ENCODE data around the gene CLASP1. TPM values are rescaled to one million over a fixed set of nuclear protein-coding genes. Genes with fewer than 3 reads are reported as not detected.

The CLASP1 gene
- total and polyA plus RNA-seq, 2 experiments from 2014 or later, result 20.1 to 45.9 TPM

DNA sequence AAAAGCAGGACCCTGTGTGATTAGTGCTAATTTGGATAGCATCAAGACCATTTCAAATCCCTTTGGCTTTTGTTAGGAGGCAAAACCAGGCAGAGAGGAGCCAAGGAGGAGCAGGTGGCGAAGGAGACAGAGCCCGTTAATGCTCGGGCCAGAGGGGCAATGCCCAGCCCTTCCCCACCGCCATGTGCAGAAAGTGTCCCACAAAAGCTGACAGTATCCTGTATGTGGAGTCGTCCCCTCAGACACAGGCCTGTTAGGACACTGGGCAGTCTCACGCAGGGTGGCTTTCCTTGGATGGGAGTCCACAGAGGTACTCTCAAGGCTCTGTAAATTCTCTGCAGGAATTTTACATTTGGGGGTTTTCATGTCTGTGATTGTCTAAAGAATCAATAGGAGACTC, 319.5 kb downstream of the CLASP1 start:
- Histone ChIP-seq H3K9me3 (ENCODE audit: low read depth) (no peaks in the 10 kb centered on the region), H3K4me3 (no peak overlapping the region), H3K4me2 (no peak overlapping the region), H3K27me3 (no peaks in the 10 kb centered on the region), H3K79me2 (no peaks in the 10 kb centered on the region), H2AFZ (no peak overlapping the region), H3K36me3 (replicated peaks; ENCODE audit: insufficient read depth, low read depth) (no peaks in the 10 kb centered on the region), H3K9me2 (replicated peaks; ENCODE audit: insufficient read depth) (no peaks in the 10 kb centered on the region), H4K20me1 (ENCODE audit: insufficient read depth, poor library complexity, severe bottlenecking) (no peaks in the 10 kb centered on the region), H3K4me1 (ENCODE audit: insufficient read depth) (no peaks in the 10 kb centered on the region), H3K27ac (no peak overlapping the region)
- WGBS (ENCODE audit: low lambda C conversion rate, missing lambda C conversion rate), result 90% methylated on average over 6 of the region's 6 CpGs
- TF ChIP-seq, protein P1, sequence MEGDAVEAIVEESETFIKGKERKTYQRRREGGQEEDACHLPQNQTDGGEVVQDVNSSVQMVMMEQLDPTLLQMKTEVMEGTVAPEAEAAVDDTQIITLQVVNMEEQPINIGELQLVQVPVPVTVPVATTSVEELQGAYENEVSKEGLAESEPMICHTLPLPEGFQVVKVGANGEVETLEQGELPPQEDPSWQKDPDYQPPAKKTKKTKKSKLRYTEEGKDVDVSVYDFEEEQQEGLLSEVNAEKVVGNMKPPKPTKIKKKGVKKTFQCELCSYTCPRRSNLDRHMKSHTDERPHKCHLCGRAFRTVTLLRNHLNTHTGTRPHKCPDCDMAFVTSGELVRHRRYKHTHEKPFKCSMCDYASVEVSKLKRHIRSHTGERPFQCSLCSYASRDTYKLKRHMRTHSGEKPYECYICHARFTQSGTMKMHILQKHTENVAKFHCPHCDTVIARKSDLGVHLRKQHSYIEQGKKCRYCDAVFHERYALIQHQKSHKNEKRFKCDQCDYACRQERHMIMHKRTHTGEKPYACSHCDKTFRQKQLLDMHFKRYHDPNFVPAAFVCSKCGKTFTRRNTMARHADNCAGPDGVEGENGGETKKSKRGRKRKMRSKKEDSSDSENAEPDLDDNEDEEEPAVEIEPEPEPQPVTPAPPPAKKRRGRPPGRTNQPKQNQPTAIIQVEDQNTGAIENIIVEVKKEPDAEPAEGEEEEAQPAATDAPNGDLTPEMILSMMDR (IDR thresholded peaks at IDR 0.05; ENCODE audit: poor library complexity), result no peak
- TF ChIP-seq EZH2 (IDR thresholded peaks at IDR 0.05; ENCODE audit: borderline replicate concordance) (no peak), EZH2phosphoT487 (IDR thresholded peaks at IDR 0.05; ENCODE audit: low read depth, severe bottlenecking, unreplicated experiment) (no peak)
- no peak for DNase-seq (ENCODE audit: low spot score)

DNA sequence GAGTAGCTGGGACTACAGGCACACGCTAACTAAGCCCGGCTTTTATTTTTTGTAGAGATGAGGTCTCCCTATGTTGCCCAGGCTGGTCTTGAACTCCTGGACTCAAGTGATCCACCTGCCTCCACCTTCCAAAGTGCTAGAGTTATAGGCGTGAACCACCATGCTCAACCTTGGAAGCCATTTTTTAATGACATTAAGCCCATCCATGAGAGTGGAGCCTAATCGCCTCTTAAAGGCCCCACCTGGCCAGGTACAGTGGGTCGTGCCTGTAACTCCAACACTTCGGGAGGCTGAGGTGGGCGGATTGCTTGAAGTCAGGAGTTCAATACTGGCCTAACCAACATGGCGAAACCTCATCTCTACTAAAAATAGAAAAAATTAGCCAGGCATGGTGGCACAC, 322.6 kb downstream of the CLASP1 start:
- Histone ChIP-seq H3K9me3 (ENCODE audit: low read depth) (no peaks in the 10 kb centered on the region), H3K9me2 (replicated peaks; ENCODE audit: insufficient read depth) (no peaks in the 10 kb centered on the region), H2AFZ (no peak overlapping the region), H3K4me1 (ENCODE audit: insufficient read depth) (no peaks in the 10 kb centered on the region), H3K4me2 (no peak overlapping the region), H3K27ac (no peak overlapping the region), H3K36me3 (replicated peaks; ENCODE audit: insufficient read depth, low read depth) (no peaks in the 10 kb centered on the region), H3K4me3 (no peak overlapping the region), H3K27me3 (no peaks in the 10 kb centered on the region), H4K20me1 (ENCODE audit: insufficient read depth, poor library complexity, severe bottlenecking) (no peaks in the 10 kb centered on the region), H3K79me2 (no peaks in the 10 kb centered on the region)
- TF ChIP-seq, protein P1 (IDR thresholded peaks at IDR 0.05; ENCODE audit: poor library complexity), result no peak
- TF ChIP-seq EZH2 (IDR thresholded peaks at IDR 0.05; ENCODE audit: borderline replicate concordance), result no peak
- TF ChIP-seq EZH2phosphoT487 (IDR thresholded peaks at IDR 0.05; ENCODE audit: low read depth, severe bottlenecking, unreplicated experiment), result no peak
- no peak for DNase-seq (ENCODE audit: low spot score)
- WGBS (ENCODE audit: low lambda C conversion rate, missing lambda C conversion rate), result 90% methylated on average over 8 of the region's 8 CpGs

DNA sequence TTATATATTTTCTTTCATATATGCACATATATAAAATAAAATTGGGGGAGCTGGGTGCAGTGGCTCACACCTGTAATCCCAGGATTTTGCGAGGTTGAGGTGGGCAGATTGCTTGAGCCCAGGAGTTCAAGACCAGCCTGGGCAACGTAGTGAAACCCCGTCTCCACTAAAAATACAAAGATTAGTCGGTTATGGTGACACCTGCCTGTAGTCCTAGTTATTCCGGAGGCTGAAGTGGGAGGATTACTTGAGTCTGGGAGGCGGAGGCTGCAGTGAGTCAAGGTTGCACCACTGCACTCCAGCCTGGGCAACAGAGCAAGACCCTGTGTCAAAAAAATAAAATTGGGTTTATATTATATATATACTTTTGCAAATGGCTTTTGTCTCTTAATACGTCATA, 324.7 kb downstream of the CLASP1 start:
- no peaks in the 10 kb centered on the region for H3K36me3 ChIP-seq (replicated peaks; ENCODE audit: insufficient read depth, low read depth)
- TF ChIP-seq, protein P1 (IDR thresholded peaks at IDR 0.05; ENCODE audit: poor library complexity), result no peak
- no peak for TF ChIP-seq EZH2phosphoT487 (IDR thresholded peaks at IDR 0.05; ENCODE audit: low read depth, severe bottlenecking, unreplicated experiment)
- no peak for TF ChIP-seq EZH2 (IDR thresholded peaks at IDR 0.05; ENCODE audit: borderline replicate concordance)
- H3K79me2 ChIP-seq, result no peaks in the 10 kb centered on the region
- no peak overlapping the region for H2AFZ ChIP-seq
- H3K27ac ChIP-seq, result no peak overlapping the region
- H3K27me3 ChIP-seq, result no peaks in the 10 kb centered on the region
- H3K4me3 ChIP-seq, result no peak overlapping the region
- WGBS (ENCODE audit: low lambda C conversion rate, missing lambda C conversion rate), result 95% methylated on average over 7 of the region's 7 CpGs
- no peaks in the 10 kb centered on the region for H4K20me1 ChIP-seq (ENCODE audit: insufficient read depth, poor library complexity, severe bottlenecking)
- no peak overlapping the region for H3K4me2 ChIP-seq
- no peak for DNase-seq (ENCODE audit: low spot score)
- H3K9me3 ChIP-seq (ENCODE audit: low read depth), result no peaks in the 10 kb centered on the region
- peaks cover 3% of the 10 kb centered on the region for H3K4me1 ChIP-seq (ENCODE audit: insufficient read depth)
- H3K9me2 ChIP-seq (replicated peaks; ENCODE audit: insufficient read depth), result no peaks in the 10 kb centered on the region

DNA sequence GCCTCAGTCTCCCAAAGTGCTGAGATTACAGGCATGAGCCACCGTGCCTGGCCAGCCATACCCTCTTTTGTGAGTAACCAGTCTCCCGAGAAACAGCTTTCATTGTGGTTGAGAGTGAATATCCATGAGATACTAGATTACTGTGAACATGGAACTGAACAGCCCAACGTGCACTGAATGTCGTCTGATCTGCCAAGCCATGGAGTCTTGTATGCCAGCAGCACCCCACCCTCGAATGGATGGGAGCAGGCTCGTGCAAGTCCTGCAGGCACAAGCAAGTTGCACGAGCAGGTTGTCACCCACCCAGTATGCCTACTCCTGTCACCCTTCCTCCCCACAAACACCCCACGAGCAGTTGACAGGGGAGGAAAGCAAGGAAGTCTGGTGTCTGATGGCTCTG, 327.8 kb downstream of the CLASP1 start:
- H3K4me3 ChIP-seq, result no peak overlapping the region
- no peaks in the 10 kb centered on the region for H3K9me3 ChIP-seq (ENCODE audit: low read depth)
- no peak overlapping the region for H2AFZ ChIP-seq
- H3K27me3 ChIP-seq, result no peaks in the 10 kb centered on the region
- H3K36me3 ChIP-seq (replicated peaks; ENCODE audit: insufficient read depth, low read depth), result no peaks in the 10 kb centered on the region
- 89% methylated on average over 8 of the region's 8 CpGs for WGBS (ENCODE audit: low lambda C conversion rate, missing lambda C conversion rate)
- H3K4me1 ChIP-seq (ENCODE audit: insufficient read depth), result peaks cover 3% of the 10 kb centered on the region
- DNase-seq (ENCODE audit: low spot score), result no peak
- H4K20me1 ChIP-seq (ENCODE audit: insufficient read depth, poor library complexity, severe bottlenecking), result no peaks in the 10 kb centered on the region
- no peak overlapping the region for H3K4me2 ChIP-seq
- no peaks in the 10 kb centered on the region for H3K79me2 ChIP-seq
- TF ChIP-seq, protein P1 (IDR thresholded peaks at IDR 0.05; ENCODE audit: poor library complexity), result no peak
- TF ChIP-seq EZH2phosphoT487 (IDR thresholded peaks at IDR 0.05; ENCODE audit: low read depth, severe bottlenecking, unreplicated experiment), result no peak
- TF ChIP-seq EZH2 (IDR thresholded peaks at IDR 0.05; ENCODE audit: borderline replicate concordance), result no peak
- no peak overlapping the region for H3K27ac ChIP-seq
- no peaks in the 10 kb centered on the region for H3K9me2 ChIP-seq (replicated peaks; ENCODE audit: insufficient read depth)

Measured in hepatocyte (in vitro differentiated cells).